Retina (tissue), 1 donor: ENCODE results near the gene FUNDC2.
A peak's percentile ranks its signal among the peaks of the same experiment; 100 is the strongest.

Experiments used
- DNase-seq: peaks from one replicate; pipeline ENCODE4 v3.0.0-alpha.2; 2016

Gene FUNDC2

DNA sequence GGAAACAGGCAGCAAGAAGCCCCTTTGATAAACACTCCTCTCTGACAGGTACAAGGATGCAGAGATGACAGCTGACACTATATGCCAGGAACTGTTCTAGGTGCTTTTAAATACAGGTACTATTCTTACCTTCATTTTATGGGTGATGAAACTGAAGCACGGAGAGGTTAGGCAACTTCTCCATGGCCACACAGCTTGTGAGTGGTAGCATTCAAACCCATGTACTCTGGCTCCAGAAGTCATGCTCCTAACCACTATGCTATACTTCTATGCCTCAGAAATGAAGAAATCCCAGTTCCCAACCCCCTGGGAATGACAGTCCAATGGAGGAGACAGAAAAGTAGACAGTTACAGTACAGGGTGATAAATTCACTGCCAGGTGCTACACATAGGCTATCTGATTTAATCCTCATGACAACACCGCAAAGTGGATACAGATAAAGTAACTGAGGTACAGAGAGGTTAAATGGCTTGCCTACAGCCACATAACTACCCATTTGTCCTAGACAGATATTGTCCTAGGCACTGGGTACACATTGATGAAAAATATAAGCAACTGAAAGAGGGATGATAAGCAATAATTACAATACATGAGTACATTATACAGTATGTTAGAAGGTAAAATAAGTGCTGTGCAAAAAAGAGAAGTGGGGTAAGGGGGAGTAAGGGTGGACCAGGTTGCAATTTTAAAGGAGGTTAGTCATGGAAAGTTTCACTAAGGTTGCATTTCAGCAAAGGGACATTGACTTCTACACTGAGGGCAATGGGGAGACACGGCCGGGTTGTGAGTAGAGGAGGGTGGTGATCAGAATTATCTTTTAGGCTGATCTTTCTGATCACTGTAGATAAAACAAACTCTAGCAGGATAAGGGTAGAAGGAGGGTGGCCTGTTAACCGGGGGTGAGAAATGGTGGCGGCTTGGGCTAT lies 2.5 kb upstream of the FUNDC2 start:
- DNase-seq = no peak

DNA sequence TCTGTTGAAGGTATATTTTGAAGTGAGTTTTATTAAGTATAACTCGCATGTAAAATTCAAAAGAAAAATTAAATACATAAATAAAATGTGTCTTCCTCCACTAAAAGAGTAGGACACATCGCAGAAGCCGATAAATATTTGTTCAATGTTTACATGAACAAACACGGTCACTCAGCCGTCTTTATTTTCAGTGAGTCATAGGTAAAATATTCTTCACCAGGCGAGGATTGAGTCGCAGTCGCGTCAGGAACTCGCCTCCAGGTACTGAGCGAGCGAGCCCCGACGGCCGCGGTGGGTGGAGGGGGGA lies 271 bp upstream of the FUNDC2 start:
- no peak for DNase-seq

DNA sequence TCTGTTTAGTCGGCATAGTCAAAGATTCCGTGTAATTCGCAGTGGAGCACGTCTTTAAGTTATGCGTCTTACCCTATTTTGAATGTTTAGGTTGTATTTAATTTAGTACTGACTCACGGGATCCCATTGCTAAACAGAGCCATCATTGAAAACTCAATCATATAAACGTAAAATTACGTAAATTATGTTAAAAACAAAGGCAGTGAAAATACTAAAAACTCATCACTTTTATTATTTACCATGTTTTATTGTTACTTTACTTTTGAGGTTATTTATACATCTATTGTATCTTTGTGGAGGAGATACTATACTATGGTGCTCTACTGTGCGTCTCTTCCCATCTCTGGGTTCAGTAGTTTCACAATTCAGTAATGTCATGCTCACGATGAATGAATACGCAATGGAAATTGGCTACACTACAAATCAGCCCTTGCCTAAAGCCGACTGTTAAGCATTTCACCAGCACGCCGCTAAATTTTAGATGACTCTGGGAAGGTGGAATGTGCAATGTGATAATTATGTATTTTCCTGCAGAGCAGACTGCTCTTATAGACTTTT lies 944 bp downstream of the FUNDC2 start:
- DNase-seq = peak; percentile 11

DNA sequence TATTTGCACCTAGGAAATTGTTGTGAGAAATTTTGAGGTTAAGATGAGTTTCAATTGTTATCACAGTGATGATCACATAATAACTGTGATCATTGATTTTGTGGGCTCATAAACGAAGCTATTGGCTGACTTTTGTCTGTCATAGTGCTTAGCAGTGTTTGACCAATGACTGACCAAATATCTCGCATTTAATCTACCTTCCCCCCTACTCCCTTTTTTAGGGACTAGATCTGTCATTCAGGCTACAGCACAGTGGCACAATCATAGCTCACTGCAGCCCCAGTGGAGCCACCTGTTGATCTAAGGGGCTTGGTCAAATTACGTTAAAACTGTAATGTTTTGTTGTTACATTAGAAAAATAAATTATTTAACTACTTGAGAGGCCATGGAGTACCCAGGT lies 1.5 kb downstream of the FUNDC2 start:
- peak; percentile 2 for DNase-seq

DNA sequence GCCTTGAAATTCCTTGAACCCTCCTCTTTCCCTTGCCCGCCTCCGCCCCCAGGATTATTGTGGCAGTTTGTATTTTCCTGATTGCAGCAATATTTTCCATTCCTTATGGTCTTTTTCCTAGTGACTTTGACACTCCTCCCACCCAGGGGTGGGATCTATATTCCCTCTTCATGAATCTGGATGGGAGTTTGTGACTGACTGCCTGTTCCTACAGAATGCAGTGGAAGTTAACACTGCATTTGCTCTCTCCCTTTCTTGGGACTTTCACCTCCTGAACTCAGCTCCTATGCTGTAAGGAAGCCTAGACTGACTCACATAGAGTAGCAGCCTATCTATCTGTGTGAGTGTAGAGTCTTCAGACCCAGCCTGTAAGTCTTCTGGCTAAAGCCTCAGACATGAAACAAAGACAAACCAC lies 2.2 kb downstream of the FUNDC2 start:
- DNase-seq = no peak

DNA sequence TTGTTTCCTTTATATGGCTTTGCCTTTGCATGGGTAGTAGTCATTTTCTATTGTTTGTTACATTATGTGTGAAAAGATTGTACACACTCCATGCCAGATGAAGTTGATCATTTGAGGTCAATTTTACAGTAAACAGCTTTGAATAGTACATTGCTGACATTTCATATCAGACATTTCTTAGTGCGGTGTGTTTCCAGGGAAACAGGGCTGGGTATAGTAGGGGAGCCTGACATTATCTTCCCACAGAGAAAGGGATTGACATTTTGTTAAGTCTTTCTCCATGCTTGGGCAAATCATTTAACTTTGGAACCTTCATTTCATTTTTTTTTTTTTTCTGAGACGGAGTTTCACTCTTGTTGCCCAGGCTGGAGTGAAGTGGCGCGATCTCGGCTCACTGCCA lies 5.0 kb downstream of the FUNDC2 start:
- DNase-seq = no peak

DNA sequence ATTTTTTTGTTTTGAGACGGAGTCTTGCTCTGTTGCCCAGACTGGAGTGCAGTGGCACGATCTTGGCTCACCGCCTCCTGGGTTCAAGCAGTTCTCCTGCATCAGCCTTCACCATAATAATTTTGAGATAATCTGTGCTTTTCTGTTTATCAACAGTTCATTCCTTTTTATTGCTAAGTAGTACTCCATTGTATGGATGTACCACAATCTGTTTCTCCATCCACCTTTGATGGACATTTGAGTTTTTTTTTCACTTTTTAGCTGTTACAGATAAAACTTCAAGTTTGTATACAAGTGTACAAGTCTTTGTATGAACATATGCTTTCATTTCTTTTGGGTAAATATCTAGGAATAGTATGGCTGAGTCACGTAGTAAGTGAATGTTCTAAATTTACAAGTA lies 9.0 kb downstream of the FUNDC2 start:
- no peak for DNase-seq

DNA sequence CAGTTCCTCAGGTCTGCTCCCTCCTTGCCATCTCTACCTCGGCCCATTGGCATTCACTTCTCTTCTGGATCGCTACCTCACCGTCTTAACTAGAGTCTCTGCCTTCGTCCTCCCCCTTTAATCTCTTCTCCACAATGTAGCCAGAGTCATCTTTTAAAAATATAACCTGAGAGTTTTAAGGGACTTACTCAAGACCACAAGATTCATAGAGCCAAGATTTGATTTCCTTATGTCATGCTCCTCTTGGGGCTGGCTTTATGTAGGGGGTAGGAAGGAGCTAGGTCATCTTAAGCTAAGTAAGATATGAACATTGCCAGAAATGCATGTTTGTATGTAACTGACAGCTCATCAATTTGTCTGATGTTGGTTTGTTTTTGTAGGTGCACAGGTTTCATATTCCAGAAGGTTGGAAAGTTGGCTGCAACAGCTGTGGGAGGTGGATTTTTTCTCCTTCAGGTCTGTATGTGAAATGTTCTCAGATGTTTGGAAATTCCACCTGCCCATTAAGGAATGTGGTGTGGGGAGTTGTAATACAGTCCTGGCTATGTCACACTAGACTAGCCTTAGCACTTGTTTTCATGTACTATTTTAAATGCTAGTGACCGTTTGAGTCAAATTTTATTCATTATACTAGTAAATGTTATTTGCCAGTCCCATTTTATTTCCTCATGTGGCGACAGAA lies 19.6 kb downstream of the FUNDC2 start:
- no peak for DNase-seq

DNA sequence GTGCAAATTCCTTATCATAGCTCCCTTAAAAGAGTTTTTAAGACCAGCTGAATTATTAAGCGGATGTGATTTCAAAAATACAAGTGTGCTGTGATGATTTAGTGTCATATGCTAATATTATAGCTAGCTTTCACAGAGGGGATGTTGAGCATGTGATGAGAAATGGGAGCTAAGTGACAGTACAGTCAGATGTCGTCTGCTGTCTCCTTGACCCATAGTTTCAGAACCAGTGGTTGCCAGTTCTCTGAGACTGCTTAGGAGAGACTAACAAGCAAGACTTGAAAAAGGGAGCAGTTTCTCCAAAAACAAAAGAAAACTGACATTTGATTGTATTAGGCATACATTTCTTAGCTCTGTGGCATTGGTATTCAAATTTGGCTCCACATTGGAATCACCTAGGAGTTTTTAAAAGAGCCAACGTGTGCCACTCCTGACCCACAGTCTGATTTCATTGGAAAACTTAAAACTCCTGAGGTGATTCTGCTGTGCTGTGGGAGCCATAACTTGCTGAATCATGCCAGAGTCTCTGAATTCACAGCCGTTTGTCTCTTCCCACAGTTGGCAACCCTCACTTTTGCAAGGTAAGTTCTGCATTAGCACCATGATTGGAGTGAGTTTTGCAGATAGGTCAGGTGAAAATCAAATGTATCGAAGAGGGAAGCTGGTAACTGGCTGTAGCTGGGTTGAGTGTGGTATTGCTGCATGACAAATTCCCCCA lies 20.3 kb downstream of the FUNDC2 start:
- no peak for DNase-seq

DNA sequence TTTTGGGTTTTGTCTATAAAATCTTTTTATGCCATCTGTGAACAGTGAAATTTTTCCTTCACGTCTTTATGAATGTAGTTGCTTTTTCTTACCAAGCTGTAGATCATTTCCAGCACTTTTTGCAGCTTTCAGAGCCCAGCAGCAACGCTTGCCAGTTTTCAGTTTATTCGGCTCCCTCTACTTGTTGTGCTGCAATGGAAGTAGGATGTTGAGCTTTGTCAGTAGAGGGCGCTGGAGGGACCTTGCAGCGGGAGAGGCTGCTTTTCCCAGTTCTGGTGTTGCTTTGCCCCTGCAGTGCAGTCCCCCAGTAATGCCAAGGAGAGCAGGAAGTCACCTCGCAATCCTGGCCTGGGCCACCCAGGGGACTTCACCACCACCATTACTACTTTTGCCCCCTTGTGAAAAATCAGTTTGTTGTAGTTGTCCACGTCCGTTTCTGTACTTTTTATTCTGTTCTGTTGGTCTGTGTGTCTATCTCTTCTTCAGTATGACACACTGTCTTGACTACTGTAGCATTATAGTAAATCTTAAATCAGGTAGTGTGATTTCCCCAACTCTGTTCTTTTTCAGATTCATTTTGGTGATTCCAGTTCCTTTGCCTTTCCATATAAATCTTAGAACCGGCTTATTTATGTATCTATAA lies 22.5 kb downstream of the FUNDC2 start:
- peak; percentile 10 for DNase-seq

DNA sequence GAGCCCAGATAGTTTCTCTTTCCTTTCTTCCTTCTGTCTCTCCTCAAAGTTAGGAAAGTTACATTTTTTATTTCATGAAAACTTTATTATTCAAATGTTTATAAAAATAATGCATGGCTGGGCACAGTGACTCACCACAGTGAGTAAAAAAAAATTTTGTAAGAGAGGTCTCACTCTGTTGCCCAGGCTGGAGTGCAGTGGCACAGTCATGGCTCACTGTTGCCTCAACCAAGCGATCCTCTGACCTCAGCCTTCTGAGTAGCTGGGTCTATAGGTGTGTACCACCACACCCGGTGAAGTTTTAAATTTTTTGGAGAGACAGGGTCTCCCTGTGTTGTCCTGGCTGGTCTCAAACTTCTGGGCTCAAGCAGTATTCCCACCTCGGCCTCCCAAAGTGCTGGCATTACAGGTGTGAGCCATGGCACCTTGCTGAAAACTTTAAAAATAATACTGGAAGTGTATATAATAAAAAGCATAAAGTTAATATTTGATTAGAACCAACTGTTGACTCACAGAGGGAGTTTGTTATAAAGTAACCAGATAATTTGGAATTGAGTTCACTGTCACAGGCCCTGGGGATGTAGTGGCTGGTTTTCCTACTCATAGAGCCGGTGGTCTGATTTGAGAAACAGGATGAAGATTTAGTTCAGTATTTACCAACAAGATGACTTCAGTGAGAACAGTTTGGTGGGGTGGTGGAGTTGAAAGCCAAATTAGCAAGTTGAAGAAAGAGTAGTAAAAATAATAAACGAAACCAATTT lies 26.3 kb downstream of the FUNDC2 start:
- DNase-seq = no peak

DNA sequence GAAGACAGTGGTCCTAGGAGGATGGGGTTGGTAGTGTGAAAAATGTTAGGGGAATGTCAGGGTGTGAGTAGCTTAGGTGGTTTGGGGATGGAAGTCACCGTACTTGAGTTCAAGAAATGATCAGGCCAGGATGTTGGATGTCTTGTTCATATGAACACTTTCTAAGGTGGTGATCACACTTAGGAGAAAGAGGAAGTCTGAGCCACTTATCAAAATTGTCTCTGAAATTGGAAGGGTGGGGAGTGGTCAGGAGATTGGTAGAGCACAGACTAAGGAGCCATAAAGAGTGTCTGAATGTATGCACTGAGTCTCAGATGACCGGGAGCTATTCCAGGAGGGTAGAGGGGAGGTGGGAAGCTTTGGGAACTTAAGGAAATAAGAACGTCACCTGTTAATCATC lies 27.0 kb downstream of the FUNDC2 start:
- no peak for DNase-seq

DNA sequence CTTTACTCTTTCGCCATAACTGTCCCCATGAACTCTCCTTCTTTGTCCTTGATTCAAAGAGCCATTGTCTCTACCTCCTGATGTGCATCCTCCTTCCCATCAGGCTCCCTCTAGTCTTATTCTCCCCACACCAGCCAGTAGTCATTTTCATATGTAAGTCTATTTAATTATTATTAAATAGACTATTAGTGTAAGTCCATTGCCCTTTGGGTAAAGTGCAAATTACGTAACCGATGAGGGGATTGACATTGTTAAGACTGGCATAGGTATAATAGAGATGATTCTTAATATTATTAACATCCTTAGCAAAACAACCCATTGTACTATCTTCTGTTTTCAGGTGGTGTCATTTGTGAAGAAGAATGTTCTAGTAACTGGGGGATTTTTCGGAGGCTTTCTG lies 27.6 kb downstream of the FUNDC2 start:
- DNase-seq = no peak

DNA sequence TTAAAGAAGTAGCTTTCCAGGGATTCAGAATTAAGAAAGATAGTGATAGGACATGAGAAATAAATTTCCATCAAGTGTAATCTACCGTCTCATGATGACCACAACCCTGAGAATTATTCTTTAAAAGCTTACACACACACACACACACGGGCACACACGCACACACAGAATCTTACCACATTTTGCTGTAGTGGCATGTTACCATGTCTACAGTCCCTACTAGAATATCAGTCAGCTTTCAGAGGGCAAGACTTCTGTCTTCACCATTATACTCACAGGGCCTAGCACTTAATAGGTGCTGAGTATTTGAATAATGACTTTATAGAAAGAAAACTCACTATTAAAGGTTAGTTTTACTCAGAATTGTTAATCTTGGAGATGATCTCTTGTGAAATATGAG lies 28.9 kb downstream of the FUNDC2 start:
- no peak for DNase-seq

DNA sequence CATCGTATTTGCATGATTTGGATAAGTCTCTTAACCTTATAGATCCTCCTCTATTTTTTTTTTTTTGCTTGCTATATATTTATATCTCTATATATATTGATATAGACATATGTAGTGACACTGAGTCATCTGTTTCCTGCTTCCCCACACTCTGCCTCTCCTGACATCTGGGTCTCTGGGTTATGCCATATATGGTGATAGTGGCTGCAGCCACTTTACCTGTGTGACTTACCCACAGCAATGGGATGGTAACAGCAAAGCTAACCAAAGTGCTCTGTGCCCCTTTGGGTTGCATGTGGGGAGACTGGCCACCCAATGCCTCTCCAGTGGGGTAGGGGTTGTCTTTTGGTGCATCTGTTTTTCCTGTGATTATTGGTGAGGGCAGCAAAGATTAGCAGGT lies 29.8 kb downstream of the FUNDC2 start:
- no peak for DNase-seq

DNA sequence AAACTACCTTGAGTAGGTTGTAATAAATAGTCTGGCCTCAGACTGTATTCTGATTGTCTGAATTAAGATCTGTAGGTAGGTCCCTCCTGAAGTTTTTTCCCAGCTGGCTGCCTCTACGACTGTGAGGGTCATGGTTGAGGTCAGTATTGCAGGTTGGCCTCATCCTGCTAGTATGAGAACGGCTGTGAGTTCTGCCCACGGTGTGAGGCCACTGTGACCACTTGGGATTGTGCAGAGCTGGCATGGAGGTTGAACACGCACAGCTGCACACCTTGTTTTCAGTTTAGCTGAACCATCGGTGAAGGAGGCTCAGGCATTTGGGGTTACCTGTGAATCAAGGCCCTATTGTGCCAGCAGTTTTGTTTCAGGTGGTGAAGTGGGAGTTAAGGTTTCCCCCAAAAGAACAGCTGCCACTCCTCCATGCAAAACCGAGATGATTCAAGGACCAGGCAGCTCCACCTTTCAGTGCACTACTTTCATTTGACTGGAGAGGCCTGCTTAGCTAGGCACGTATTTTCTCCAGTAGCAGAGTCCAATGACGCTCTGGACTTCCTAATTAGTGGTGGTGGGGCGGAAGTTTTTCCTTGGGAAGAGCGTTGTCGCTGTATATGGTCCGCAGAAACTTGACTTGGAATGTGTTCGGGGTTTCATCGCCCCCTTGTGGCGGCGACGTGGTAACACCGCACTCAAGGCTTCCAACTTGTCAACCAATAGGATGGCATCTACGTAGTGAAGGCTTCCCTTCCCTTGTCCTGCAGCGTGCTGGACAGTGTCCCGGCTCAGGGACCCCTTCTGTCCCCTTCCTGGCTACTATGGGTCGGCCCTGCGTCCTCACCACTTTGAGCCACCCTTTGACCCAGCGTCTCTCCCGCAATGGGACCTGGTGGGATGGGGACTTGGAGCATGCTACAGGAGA lies 30.5 kb downstream of the FUNDC2 start:
- peak; percentile 65 for DNase-seq

DNA sequence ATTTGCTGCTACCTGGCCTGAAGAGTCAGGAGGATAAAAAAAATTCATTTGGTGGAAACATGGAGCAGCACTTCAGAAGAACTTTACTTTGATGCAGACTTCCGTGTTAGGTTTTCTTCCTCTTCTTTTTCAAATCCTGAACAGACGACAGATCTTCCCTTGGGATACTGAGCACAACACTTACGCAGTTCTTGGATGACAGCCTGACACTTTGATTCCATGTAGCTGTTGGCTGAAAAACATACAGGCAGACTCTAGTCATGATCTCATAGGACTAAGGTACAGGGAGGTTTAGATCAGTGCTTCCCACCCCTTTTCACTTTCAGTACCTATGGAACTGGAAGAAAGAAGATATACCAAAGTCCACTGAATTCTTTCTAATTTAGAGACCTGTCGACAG lies 35.1 kb downstream of the FUNDC2 start:
- DNase-seq = no peak

DNA sequence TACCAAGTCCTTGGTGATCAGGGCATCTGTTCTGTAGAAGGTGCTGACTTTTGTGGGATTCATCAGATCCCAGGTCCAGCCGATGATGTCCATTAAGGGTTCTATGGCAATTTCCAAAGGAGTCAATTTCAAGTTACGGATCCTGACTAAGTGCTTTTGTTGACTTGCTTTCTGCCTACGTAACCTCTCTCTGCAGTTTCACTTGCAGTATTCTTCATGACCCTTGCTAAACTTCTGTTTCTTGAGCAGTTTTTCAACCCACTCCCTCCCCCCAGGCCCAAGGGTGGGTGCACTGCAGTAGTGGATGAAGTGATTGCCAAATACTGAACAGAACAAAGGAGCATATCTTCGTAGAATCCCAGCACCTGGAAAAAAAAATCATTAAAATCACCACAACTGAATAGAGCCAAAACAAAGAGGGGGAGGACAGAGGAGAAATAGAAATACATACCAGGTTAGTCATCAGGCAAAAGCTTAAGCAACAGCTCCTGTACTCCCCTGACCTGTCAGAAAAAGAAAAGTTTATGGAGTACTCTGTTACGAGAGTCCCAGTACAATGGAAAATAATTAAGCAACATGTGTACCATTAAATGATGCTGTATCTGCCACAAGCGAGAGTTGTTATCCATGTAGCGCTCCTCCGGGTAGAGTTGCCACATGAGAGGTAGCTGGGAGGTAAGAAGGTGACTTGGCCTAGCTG lies 38.5 kb downstream of the FUNDC2 start:
- DNase-seq = no peak

DNA sequence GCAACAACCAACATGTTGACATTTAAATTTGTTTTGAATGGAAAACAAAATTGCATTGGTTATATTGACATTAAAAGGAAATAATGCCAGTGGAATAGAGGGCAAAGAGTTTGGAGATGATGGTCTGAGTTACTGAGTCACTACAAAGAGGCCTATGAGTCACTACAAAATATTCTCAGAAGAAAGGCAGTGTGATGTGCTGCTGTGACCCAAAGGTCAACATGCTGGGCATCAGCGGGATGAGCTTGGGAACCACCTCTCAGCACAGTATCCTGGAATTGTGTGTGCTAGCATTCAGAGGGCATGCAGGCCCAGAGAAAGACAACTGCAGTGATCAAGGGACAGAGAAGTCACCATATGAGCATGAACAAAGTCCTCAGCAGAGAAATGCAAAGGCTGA lies 41.5 kb downstream of the FUNDC2 start:
- no peak for DNase-seq

DNA sequence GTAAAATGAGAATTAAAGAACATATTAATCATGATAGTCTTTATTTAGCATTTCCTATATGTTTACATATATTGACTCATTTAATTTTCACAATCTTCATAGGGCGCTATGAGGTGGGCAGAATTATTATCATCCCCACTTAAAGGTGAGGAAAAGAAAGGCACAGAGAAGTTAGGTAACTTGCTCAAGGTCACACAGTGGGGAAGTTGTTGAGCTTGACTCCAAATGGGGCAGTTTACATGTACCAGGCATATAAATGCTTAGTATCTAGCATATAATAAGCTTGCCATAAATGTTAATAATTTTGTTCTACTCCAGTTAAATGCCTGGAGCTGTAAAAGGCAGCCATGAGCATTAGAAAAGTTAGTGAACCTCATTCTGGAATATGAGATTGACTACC lies 42.8 kb downstream of the FUNDC2 start:
- no peak for DNase-seq

DNA sequence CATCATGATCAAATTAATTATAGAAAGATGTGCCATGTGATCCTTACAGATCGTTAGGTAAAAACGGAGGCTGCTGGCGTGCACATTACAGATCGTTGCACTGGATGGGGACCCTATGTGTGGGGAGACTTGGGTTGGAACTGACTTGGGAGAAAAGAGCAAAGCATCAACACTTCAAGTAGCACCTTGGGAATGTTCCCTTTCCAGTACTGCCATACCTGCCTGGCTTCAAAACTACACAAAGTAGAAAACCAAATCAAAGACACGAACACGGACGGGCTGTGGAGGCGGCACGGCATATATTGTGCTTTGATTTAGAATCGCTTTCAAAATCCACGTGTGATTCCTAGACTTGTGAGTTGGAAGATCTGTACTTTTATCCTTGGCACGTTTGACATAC lies 43.4 kb downstream of the FUNDC2 start:
- no peak for DNase-seq
